ENCODE data around the gene SLC6A17. TPM values are rescaled to one million over a fixed set of nuclear protein-coding genes. Genes with fewer than 3 reads are reported as not detected.

Gene SLC6A17
- total RNA-seq, 1 donor from 2014 or later, result not detected

DNA sequence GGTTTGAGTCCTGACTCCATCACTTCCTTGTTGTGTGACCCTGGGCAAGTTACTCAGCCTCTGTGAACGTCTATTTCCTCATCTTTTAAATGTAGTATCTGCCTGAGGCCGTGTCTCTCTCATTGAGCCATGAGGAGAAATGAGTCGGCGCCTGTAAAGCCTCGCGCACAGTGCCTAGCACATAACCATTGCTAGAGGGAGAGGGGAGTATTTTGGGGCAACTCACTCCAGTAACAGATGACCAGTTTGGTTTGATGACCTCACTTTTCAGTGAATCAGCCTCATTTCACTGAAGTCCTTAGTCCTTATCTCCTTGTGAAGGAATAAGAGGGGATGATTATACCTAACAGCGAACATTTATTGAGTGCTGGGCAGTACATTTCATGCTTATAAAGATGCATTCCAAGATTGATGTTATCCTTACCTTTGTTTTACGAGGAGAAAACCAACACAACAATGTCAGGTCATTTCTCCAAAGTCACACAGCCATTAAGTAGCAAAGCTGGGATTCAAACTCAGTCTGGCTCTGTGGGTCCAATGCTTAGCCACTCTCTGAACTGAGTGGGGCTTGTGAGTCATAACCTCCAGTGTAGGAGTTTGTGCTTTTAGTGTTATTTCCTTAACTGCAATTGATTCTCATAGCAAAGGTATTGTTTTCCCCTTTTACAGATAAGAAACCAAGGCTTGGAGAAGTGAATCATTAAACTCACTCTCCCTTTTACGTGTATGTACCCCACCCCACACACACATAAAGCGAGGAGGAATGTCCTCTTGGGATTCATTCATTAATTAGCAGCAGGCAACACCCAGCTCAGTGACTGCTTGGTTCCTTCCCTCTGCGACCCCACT, 85.8 kb downstream of the SLC6A17 start:
- no peak for DNase-seq (ENCODE audit: low spot score)
- peak; percentile 51 for ATAC-seq

DNA sequence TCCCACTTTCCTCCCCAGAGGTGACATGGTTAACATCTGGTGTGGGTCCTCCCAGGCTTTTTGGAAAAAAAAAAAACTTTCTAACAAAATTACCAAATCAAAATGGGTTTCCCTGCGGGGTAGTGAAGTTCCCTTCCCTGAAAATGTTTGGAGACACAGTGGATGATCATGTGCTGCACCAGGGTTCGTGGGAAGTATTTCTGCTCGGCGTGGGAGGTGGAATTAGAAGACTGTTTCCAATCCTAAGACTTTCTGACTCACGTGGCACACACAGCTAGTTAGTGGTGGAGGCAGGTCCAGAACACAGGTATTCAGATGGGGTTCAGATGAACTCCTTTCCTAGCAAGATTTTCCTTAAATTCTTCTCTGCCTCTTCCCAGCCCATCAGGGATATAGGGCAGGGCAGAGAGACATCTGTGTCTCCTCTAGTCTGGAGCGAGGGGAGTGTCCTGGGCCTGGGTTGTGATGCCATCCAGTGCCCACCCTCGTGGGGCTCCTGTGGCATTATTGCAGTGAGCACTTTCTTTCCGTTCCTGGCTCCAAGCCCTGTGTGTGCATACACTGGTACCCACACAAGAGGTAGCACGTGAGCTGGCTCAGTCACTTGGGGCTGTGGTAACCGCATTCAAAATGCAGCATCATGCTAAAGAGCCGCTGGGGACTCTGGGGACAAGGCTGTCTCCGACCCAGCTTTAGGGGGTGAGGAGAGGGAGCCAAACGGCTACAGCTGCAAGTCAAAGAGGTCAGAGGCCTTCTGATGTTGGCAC, 87.3 kb downstream of the SLC6A17 start:
- no peak for ATAC-seq
- DNase-seq (ENCODE audit: low spot score), result no peak

DNA sequence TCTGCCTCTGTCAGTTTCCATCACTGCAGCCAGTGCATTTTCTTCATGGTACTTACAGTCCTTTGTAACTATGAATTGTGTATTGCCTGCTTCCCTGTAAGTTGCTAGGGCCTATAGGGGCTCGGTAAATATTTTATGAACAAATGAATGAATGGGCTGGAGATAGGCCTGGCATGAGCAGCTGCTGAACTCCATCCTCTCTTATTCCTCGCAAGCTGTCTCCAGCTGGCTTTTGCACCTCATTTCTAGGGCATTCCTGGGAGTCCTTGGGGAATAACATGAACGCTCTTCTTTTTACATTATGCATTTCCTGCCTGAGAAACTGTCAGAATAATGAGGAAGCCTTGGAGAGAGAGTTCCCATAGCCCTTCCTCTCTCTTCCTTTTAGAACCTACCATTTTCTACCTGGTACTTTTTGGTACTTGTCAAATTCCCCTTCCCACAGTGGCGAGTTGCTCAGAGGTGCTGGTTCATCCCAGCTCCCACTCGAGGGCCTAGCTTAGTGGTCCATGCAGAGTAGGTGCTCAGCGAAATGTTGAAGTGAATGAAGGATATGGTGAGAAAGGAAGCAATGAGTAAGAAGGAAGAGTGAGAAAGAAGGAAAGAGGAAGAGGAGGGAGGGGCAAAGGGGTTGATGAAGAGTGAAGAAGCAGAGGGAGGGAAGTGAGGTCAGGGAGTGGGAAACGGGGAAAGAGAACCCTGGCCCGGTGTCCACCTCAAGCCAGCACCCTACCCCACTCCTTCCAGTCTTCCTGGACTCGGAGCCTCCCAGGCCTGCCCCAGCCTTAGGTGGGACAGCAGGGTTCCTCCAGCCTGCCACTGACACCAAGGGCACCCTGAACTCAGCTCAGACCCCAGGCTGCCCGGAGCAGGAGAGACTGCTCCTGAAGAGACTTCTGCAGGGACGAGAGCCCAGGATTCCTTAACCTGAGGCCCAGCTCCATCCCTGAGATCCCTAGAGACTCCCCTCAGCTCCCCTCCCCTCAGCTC, 89.4 kb downstream of the SLC6A17 start:
- ATAC-seq (no peak), DNase-seq (ENCODE audit: low spot score) (no peak)

DNA sequence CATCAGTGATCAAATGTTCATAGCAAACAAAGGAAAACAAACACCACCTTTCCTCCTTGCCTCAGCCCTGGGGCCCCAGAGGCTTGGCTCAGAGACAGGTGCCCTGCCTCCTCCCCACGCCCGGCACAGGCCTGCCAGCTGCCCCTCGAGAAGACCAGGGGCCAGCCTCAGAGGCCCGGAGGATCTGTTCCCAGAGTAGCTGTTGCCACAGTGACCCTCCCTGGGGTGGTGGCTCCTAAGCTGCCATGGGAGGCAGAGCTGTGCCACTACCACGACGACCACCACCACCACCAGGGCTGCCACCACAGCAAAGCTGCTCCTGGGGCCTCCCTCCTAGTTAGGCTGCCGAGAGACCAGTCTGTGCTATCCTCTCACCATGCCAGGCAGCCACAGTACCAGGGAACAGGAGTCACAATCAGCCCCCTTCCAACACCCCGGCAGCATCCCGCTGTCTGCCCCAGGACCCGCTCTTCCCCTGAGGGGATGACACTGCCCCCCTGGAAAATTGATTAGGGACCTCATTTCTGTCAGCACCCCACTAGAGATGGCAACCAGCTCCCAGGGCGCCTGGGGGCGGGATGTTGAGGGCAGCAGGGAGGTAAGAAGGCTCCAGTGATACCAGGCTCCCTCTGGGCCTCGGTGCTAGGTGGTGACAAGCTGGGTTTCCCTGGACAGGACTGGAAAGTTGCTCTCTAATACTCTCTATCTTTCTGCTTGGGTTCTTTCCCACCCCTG, 90.3 kb downstream of the SLC6A17 start:
- ATAC-seq, result no peak
- no peak for DNase-seq (ENCODE audit: low spot score)

GRCh38 chr1:110241516-110241915, 91.2 kb downstream of the SLC6A17 start:
- ATAC-seq (no peak), DNase-seq (ENCODE audit: low spot score) (no peak)

- no peak for DNase-seq (ENCODE audit: low spot score)
- no peak for ATAC-seq
Observed at GRCh38 chr1:110242062-110242461, 91.8 kb downstream of the SLC6A17 start.

DNA sequence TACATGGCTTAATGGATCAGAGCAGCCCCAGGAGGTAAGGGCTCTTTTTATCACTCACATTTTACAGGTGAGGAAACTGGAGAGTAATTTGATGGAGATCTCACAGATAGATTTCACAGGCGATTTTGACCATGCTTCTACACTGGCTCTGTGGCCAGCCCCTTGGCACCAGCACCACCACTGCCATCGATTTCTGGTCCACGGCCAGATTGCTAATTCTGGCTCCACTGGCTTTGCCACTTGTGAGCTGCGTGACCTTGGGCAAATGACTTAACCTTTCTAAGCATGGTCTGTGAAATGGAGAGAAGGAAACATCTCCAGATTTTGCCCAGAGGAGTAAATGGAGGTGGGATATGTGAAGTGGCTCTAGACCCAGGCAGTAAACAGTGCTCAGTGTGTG, 92.4 kb downstream of the SLC6A17 start:
- ATAC-seq, result peak; percentile 58
- no peak for DNase-seq (ENCODE audit: low spot score)

DNA sequence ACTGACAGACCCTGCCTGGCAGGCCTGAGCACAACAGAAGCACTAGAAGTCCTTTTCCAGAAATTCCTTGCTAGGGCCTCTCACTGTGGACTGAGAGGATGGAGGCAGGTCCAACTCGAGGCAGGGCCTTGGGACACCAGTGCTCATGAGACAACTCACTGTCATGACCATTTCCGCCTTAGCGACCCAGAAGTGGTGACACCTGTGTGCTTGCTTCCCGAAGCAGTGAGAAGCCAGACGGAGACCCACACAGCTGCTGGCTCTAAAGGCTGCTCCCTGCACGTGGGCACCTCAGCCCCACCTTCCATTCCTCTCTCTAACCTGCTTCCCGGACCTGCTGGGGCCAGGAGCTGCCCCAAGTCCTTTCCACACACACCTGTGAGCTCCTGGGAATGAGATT, 92.9 kb downstream of the SLC6A17 start:
- ATAC-seq (no peak), DNase-seq (ENCODE audit: low spot score) (no peak)

GRCh38 chr1:110243574-110243973, 93.3 kb downstream of the SLC6A17 start:
- ATAC-seq (no peak), DNase-seq (ENCODE audit: low spot score) (no peak)

GRCh38 chr1:110245876-110246620, 95.8 kb downstream of the SLC6A17 start:
- DNase-seq (ENCODE audit: low spot score) (no peak), ATAC-seq (no peak)

DNA sequence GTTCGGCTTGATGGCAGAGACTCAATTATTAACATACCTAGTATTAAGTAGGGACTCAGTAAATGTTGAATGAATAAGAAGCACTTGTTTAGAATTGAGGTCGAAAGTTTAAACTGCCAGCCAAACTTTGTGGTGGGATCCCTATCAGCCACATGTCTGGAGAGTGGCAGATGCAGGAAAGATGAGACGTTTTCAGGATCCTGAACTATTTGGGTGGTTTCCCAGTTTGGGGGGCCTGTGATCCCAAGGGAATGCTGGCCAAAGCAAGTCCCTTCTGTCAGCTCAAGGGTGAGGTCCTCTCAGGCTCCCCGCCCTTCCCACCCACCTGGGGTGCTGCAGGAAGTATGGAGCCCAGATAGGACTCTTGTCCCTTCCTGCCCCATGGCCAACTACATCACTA, 98.5 kb downstream of the SLC6A17 start:
- ATAC-seq (no peak), DNase-seq (ENCODE audit: low spot score) (no peak)

GRCh38 chr1:110249256-110249655, 99.0 kb downstream of the SLC6A17 start:
- ATAC-seq (no peak), DNase-seq (ENCODE audit: low spot score) (no peak)

- no peak for DNase-seq (ENCODE audit: low spot score)
- ATAC-seq, result no peak
Observed at GRCh38 chr1:110250008-110250407, 99.7 kb downstream of the SLC6A17 start.

- DNase-seq (ENCODE audit: low spot score), result no peak
- ATAC-seq, result no peak
Observed at GRCh38 chr1:110250749-110251148, 100.5 kb downstream of the SLC6A17 start.

Other genes starting within 250 kb of the SLC6A17 start
- gene CSF1, start 239.6 kb upstream of the SLC6A17 start, total RNA-seq, result 12.5 TPM
- 59.9 TPM for gene AHCYL1, start 165.7 kb upstream of the SLC6A17 start, total RNA-seq
- 12.5 TPM for gene STRIP1, start 115.9 kb upstream of the SLC6A17 start, total RNA-seq
- not detected for gene ALX3, start 79.8 kb upstream of the SLC6A17 start, total RNA-seq
- not detected for gene UBL4B, start 38.1 kb upstream of the SLC6A17 start, total RNA-seq
- gene KCNC4, start 59.8 kb downstream of the SLC6A17 start, total RNA-seq, result 1.8 TPM
- 9.6 TPM for gene RBM15, start 188.9 kb downstream of the SLC6A17 start, total RNA-seq
- 3.5 TPM for gene SLC16A4, start 240.5 kb downstream of the SLC6A17 start, total RNA-seq

Data from left lobe of liver (tissue), 2 donors.